K562 (cell line): ENCODE measurements around the gene KMO. TPM values are rescaled to one million over a fixed set of nuclear protein-coding genes. Genes with fewer than 3 reads are reported as not detected.
A peak's percentile ranks its signal among the peaks of the same experiment; 100 is the strongest.

Source experiments
- ATAC-seq: fragments of 200-7000 bp; cut with Tn5 transposase; 3 replicates; pipeline ENCODE4 v1.9.1; 2020; ENCODE audit warnings: moderate library complexity
- BruUV-seq: library from RNA; stranded (reverse); fragments of 400-500 nt; replicated peaks from 2 replicates; lab custom pipeline; 2021; lab: Mats Ljungman, UMichigan
- CTCF ChIA-PET: fragments of 300-600 bp; formaldehyde crosslinking; extraction: SDS; loops from one replicate; lab custom pipeline; 2021; ENCODE audit warnings: low intra/inter-chr PET ratio; lab: Yijun Ruan, JAX
- POLR2A ChIA-PET: fragments of 300-600, 350-650 bp; sonication (Branson Sonifier 250); formaldehyde crosslinking; extraction: SDS; loops from one replicate; lab custom pipeline; 2021; ENCODE audit warnings: antibody characterized with exemption, inconsistent platforms; lab: Yijun Ruan, JAX
- DNase-seq, 4 experiments: peaks; one replicate each; pipeline versions ENCODE4 v3.0.0 to v3.0.0-alpha.2; 2011 to 2018; ENCODE audit warnings: low spot score in 3 of 4, mixed read lengths in 3 of 4; ENCODE audit errors: extremely low read depth in 1 of 4
- FAIRE-seq: peaks from 2 replicates; lab custom pipeline; 2011; peaks lifted over from hg19 to GRCh38; lab: Jason Lieb, UNC
- H2AFZ ChIP-seq: 2 replicates; pipeline ENCODE4 v1.6.0; 2011; ENCODE audit warnings: low read depth, low read length, control low read depth, inconsistent platforms
- H3K27ac ChIP-seq: fragments of 200-600 bp; 3 replicates; pipeline ENCODE4 v1.8.0; 2011; ENCODE audit warnings: low read depth, mild to moderate bottlenecking, control low read depth, inconsistent platforms, low read length, moderate library complexity, mixed read lengths; ENCODE audit errors: extremely low read depth
- H3K27me3 ChIP-seq, 2 experiments: fragments of 300-600 bp in 1 of 2; 2 replicates in 1 of 2; 3 replicates in 1 of 2; pipeline versions ENCODE4 v1.6.0 to v1.8.0; 2011; ENCODE audit warnings: inconsistent platforms in 2 of 2, low read length in 2 of 2, mild to moderate bottlenecking in 1 of 2, mixed read lengths in 1 of 2, moderate library complexity in 1 of 2; ENCODE audit not compliant: control insufficient read depth in 2 of 2, insufficient read depth in 2 of 2
- H3K36me3 ChIP-seq: fragments of 300-600 bp; 3 replicates; pipeline ENCODE4 v1.8.0; 2011; ENCODE audit warnings: mild to moderate bottlenecking, low read length, inconsistent platforms; ENCODE audit not compliant: control insufficient read depth, insufficient read depth
- H3K4me1 ChIP-seq, 2 experiments: fragments of 200-600 bp in 1 of 2; replicated peaks in 1 of 2; 2 replicates in 1 of 2; 3 replicates in 1 of 2; pipeline versions ENCODE4 v1.5.1 to v1.8.0; 2011; ENCODE audit warnings: inconsistent platforms in 2 of 2, low read length in 2 of 2, mild to moderate bottlenecking in 1 of 2, mixed read lengths in 1 of 2, moderate library complexity in 1 of 2; ENCODE audit not compliant: control insufficient read depth in 2 of 2, insufficient read depth in 2 of 2
- H3K4me2 ChIP-seq: 2 replicates; pipeline ENCODE4 v1.6.1; 2011; ENCODE audit warnings: low read length, control low read depth, inconsistent platforms, mixed read lengths; ENCODE audit not compliant: insufficient read depth
- H3K4me3 ChIP-seq: fragments of 200-600 bp; sonication (generic), shearing (Covaris generic); 2 replicates; pipeline ENCODE4 v1.5.1; 2016; ENCODE audit warnings: control low read depth, inconsistent platforms
- H3K79me2 ChIP-seq: fragments of 200-600 bp; 3 replicates; pipeline ENCODE4 v1.8.0; 2011; ENCODE audit warnings: low read length, inconsistent platforms; ENCODE audit not compliant: control insufficient read depth, insufficient read depth
- H3K9ac ChIP-seq, 2 experiments: 2 replicates each; pipeline versions ENCODE4 v1.6.0 to v1.6.1; 2011; ENCODE audit warnings: low read depth in 2 of 2, low read length in 2 of 2, control low read depth in 1 of 2, inconsistent platforms in 1 of 2, mild to moderate bottlenecking in 1 of 2, mixed read lengths in 1 of 2; ENCODE audit not compliant: insufficient read depth in 1 of 2
- H3K9me1 ChIP-seq: one replicate; pipeline ENCODE4 v1.6.0; 2011; ENCODE audit warnings: inconsistent platforms, mild to moderate bottlenecking, low read length, moderate library complexity; ENCODE audit not compliant: control insufficient read depth, insufficient read depth
- H3K9me3 ChIP-seq: replicated peaks from 2 replicates; pipeline ENCODE4 v1.5.1; 2011; ENCODE audit warnings: low read depth, low read length, inconsistent platforms; ENCODE audit not compliant: control insufficient read depth, insufficient read depth
- H4K20me1 ChIP-seq: replicated peaks from 2 replicates; pipeline ENCODE4 v1.6.1; 2011; ENCODE audit warnings: low read length, inconsistent platforms, mixed read lengths; ENCODE audit not compliant: control insufficient read depth, insufficient read depth
- CBFA2T3 ChIP-seq: fragments of 450-650 bp; IDR thresholded peaks from 2 replicates; pipeline ENCODE4 v1.6.1; 2017
- CBX3 ChIP-seq, 2 experiments: IDR thresholded peaks; 1 replicate in 1 of 2; 2 replicates in 1 of 2; pipeline ENCODE4 v1.6.1; 2012; ENCODE audit warnings: inconsistent platforms in 2 of 2, low read length in 2 of 2, borderline replicate concordance in 1 of 2, control low read depth in 1 of 2
- DNMT1 ChIP-seq: fragments of 450-650 bp; IDR thresholded peaks from 2 replicates; pipeline ENCODE4 v1.6.1; 2016; ENCODE audit warnings: antibody characterized with exemption, mild to moderate bottlenecking
- FOSL1 ChIP-seq: fragments of 200-800 bp; sonication (Bioruptor generic); conservative IDR thresholded peaks from 2 replicates; pipeline ENCODE4 v1.6.1; 2016; ENCODE audit warnings: missing genetic modification characterization, missing compliant biosample characterization
- HMGN3 ChIP-seq: IDR thresholded peaks from 2 replicates; pipeline ENCODE4 v1.6.1; 2011; ENCODE audit warnings: borderline replicate concordance, low read depth, mild to moderate bottlenecking, mixed read lengths, low read length; ENCODE audit not compliant: insufficient read length; ENCODE audit errors: extremely low read depth
- HNRNPK ChIP-seq: fragments of 200-400 bp; formaldehyde crosslinking; IDR thresholded peaks from one replicate; pipeline ENCODE4 v1.6.1; 2018; ENCODE audit warnings: mild to moderate bottlenecking, low read depth, low read length; ENCODE audit not compliant: poor library complexity, severe bottlenecking
- NR4A1 ChIP-seq, 2 experiments: fragments of 250-450 bp in 1 of 2; fragments of 450-650 bp in 1 of 2; sonication (Bioruptor Pico) in 1 of 2; IDR thresholded peaks; 2 replicates each; pipeline versions ENCODE4 v1.4.0 to v1.6.1; 2016 to 2020; ENCODE audit warnings: mild to moderate bottlenecking in 2 of 2, missing compliant biosample characterization in 1 of 2, missing genetic modification characterization in 1 of 2, moderate library complexity in 1 of 2
- RFX1 ChIP-seq: fragments of 450-650 bp; IDR thresholded peaks from 2 replicates; pipeline ENCODE4 v1.6.1; 2016; ENCODE audit warnings: mild to moderate bottlenecking, moderate library complexity
- RUNX1 ChIP-seq: sonication (generic); IDR thresholded peaks from 2 replicates; pipeline ENCODE4 v1.6.1; 2016; ENCODE audit warnings: antibody characterized with exemption, low read depth
- SAP30 ChIP-seq: fragments of 200-600 bp; sonication (generic); IDR thresholded peaks from 2 replicates; pipeline ENCODE4 v1.6.1; 2012; ENCODE audit warnings: borderline replicate concordance, low read depth, mild to moderate bottlenecking, moderate library complexity, low read length, control low read depth, inconsistent platforms; ENCODE audit not compliant: insufficient read depth, poor library complexity, severe bottlenecking
- TBP ChIP-seq: optimal IDR thresholded peaks from 2 replicates; pipeline ENCODE3; 2011; ENCODE audit warnings: low read depth, low read length, improper control_type of control experiment
- ZBED1 ChIP-seq: IDR thresholded peaks from 2 replicates; pipeline ENCODE4 v1.6.1; 2014
- ZBTB8A ChIP-seq: fragments of 450-650 bp; IDR thresholded peaks from 2 replicates; pipeline ENCODE4 v1.6.1; 2018; ENCODE audit warnings: mild to moderate bottlenecking, moderate library complexity; ENCODE audit not compliant: partially characterized antibody
- ZNF140 ChIP-seq: fragments of 250-450 bp; sonication (Bioruptor Pico); IDR thresholded peaks from 2 replicates; pipeline ENCODE4 v1.8.0; 2021; ENCODE audit warnings: moderate library complexity, mild to moderate bottlenecking, inconsistent platforms
- ZNF24 ChIP-seq: fragments of 450-650 bp; IDR thresholded peaks from 2 replicates; pipeline ENCODE4 v1.6.1; 2016
- ZNF717 ChIP-seq: fragments of 250-450 bp; sonication (Bioruptor Pico); IDR thresholded peaks from 2 replicates; pipeline ENCODE4 v1.5.0; 2021
- WGBS: fragments of 100-300 bp; shearing (Covaris generic); methylation state at CpG from one replicate; pipeline ENCODE4 v1.1.6; 2016; ENCODE audit warnings: low coverage, mixed read lengths; ENCODE audit not compliant: insufficient coverage; ENCODE audit errors: missing lambda C conversion rate; 5-methylcytosine and 5-hydroxymethylcytosine counted together
- in situ Hi-C: fragments of 300-500 bp; cut with MboI; formaldehyde crosslinking; loops from 4 replicates; pipeline ENCODE4 v1.15.0; 2018; ENCODE audit warnings: inconsistent platforms, mixed read lengths
- intact Hi-C: fragments of 100-400 bp; cut with micrococcal nuclease; formaldehyde crosslinking; loops from 2 replicates; pipeline ENCODE4 v1.14.2; 2022
- polyA plus RNA-seq, 8 experiments: library from polyadenylated mRNA; depleted of rRNA in 4 of 8; stranded (reverse) in 5 of 8; unstranded in 3 of 8; fragments of >200 nt; fragmentation: Nextera tagmentation in 2 of 8; fragmentation: Illumina TruSeq in 1 of 8; extraction: Ambion mirVana in 2 of 8; extraction: Trizol in 1 of 8; gene quantifications; 2 replicates each; pipeline versions ENCODE4 v1.2.1 to v1.2.3, GENCODE V29; 2011 to 2014; ENCODE audit warnings: inconsistent platforms in 1 of 8, missing spikeins in 1 of 8
- total RNA-seq, 7 experiments: library from RNA; depleted of rRNA in 6 of 7; stranded (reverse); fragments of >200 nt in 6 of 7; fragmentation: Illumina TruSeq in 2 of 7; extraction: Trizol in 2 of 7; gene quantifications; 2 replicates each; pipeline versions ENCODE4 v1.2.1 to v1.2.3, GENCODE V29; 2011 to 2021; ENCODE audit warnings: low replicate concordance in 1 of 7

KMO gene
- total and polyA plus RNA-seq, 9 of the 15 experiments (the other 6 are each of a cell fraction or from before 2014, with no cell fraction given): 0.01 to 0.11 (median 0.01) TPM; not detected in 6

DNA sequence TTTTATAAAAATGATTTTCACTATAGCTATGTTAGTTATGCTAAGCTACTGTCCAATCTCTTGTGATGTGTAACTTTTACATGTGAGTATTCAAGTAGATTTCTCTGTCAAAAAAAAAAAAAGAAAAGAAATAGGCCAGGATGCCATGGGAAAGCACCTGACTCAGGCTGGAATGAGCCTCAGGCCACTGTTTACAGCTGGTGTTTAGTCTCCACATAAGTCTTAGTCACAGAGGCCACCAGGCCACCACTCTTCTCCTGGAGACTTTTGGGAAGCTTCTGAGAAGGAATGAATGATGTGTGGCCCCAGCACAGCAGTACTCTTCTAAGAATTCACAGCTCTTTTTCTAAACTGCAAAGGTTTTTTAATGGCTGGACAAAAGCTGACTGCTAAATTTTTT lies 59.1 kb downstream of the KMO start:
- Histone ChIP-seq H3K36me3 (peaks cover 7% of the 10 kb centered on the region; the same call in 1 of the 3 replicates), H4K20me1 (no peaks in the 10 kb centered on the region), H3K4me3 (no peak overlapping the region), H3K9me1 (no peaks in the 10 kb centered on the region), H3K9ac (no peak overlapping the region), H3K4me2 (no peak overlapping the region), H3K4me1 (peaks cover 0 to 2% of the 10 kb centered on the region in 2 experiments; a peak in 3 of 5 replicates), H3K79me2 (no peaks in the 10 kb centered on the region), H3K9me3 (no peaks in the 10 kb centered on the region), H3K27ac (no peak overlapping the region), H3K27me3 (no peaks in the 10 kb centered on the region), H2AFZ (no peak overlapping the region)
- intact Hi-C loops (loop anchor here (10.0 kb wide), 1 partner anchor 707 kb away; no protein-coding TSS in a partner anchor), in situ Hi-C loops (loop anchor here (5.0 kb wide), 1 partner anchor 39 kb away; no protein-coding TSS in a partner anchor)
- no peak for ATAC-seq
- CTCF ChIA-PET: interaction anchor here (0.8 kb wide), 1 partner anchor 19 kb away, joined by 4 read pairs; no protein-coding TSS in a partner anchor
- no TSS peak for BruUV-seq
- no peak for FAIRE-seq
- POLR2A ChIA-PET: interaction anchor here (0.6 kb wide), 1 partner anchor 128 kb away, joined by 3 read pairs; no protein-coding TSS in a partner anchor
- peak in 1 of 4 experiments; percentile 5 for DNase-seq
- TF ChIP-seq ZNF140 (CRISPR knock-in tag) (no peak), CBX3 (IDR thresholded peaks at IDR 0.05; ENCODE audit: borderline replicate concordance in 1 of 2, low read length in 2 of 2) (no peak), ZNF24 (peak; percentile 83)
- TF ChIP-seq, all 486 proteins: peak for 1

DNA sequence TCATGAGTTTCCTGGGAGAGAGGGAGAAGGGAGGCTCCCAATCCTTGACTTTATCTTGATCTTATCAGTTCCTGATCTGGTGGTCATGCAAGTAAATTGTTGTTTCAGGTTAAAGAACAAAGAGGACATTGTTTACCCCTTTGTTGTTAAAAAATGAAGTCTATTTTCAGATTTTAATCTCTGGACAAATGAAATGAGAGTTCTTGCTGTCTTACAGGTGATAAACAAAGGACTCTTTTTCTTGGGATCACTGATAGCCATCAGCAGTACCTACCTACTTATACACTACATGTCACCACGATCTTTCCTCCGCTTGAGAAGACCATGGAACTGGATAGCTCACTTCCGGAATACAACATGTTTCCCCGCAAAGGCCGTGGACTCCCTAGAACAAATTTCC lies 59.6 kb downstream of the KMO start:
- 71% methylated on average over 5 of the region's 5 CpGs for WGBS
- no peak overlapping the region for H2AFZ ChIP-seq
- ATAC-seq (no peak), FAIRE-seq (no peak), DNase-seq (peak in 1 of 4 experiments; percentile 4)
- no TSS peak for BruUV-seq
- intact Hi-C loops: loop anchor here (10.0 kb wide), 1 partner anchor 707 kb away; no protein-coding TSS in a partner anchor
- no peak overlapping the region for H3K27ac ChIP-seq
- H3K27me3 ChIP-seq: no peaks in the 10 kb centered on the region
- in situ Hi-C loops: loop anchor here (5.0 kb wide), 1 partner anchor 39 kb away; no protein-coding TSS in a partner anchor
- H3K9me3 ChIP-seq: no peaks in the 10 kb centered on the region
- H3K36me3 ChIP-seq: peaks cover 7% of the 10 kb centered on the region; the same call in 1 of the 3 replicates
- no peak overlapping the region for H3K4me3 ChIP-seq
- H3K4me1 ChIP-seq: peaks cover 2 to 6% of the 10 kb centered on the region in 2 experiments; a peak in 4 of 5 replicates
- TF ChIP-seq TBP (no peak), HMGN3 (no peak), NR4A1 (CRISPR knock-in tag; IDR thresholded peaks at IDR 0.05) (no peak), NR4A1 (tag; IDR thresholded peaks at IDR 0.05) (no peak), HNRNPK (no peak), ZBED1 (no peak), SAP30 (no peak), RUNX1 (no peak), RFX1 (no peak), ZBTB8A (no peak), DNMT1 (no peak), CBFA2T3 (no peak), FOSL1 (no peak), ZNF717 (CRISPR knock-in tag) (no peak), CBX3 (IDR thresholded peaks at IDR 0.05; ENCODE audit: borderline replicate concordance in 1 of 2, low read length in 2 of 2) (no peak)
- H3K9ac ChIP-seq: no peak overlapping the region
- no peaks in the 10 kb centered on the region for H4K20me1 ChIP-seq
- no peaks in the 10 kb centered on the region for H3K9me1 ChIP-seq
- H3K79me2 ChIP-seq: no peaks in the 10 kb centered on the region
- CTCF ChIA-PET: interaction anchor here (0.8 kb wide), 1 partner anchor 18 kb away, joined by 4 read pairs; no protein-coding TSS in a partner anchor
- H3K4me2 ChIP-seq: no peak overlapping the region
- POLR2A ChIA-PET: no interaction called here
